ENCODE measurements around the gene DYDC2.
"Not testable (repeated sequence)": the region's sequence is repeated elsewhere in the genome, so short reads cannot be mapped to it uniquely, and the experiment has no call there.

DYDC2 gene

DNA sequence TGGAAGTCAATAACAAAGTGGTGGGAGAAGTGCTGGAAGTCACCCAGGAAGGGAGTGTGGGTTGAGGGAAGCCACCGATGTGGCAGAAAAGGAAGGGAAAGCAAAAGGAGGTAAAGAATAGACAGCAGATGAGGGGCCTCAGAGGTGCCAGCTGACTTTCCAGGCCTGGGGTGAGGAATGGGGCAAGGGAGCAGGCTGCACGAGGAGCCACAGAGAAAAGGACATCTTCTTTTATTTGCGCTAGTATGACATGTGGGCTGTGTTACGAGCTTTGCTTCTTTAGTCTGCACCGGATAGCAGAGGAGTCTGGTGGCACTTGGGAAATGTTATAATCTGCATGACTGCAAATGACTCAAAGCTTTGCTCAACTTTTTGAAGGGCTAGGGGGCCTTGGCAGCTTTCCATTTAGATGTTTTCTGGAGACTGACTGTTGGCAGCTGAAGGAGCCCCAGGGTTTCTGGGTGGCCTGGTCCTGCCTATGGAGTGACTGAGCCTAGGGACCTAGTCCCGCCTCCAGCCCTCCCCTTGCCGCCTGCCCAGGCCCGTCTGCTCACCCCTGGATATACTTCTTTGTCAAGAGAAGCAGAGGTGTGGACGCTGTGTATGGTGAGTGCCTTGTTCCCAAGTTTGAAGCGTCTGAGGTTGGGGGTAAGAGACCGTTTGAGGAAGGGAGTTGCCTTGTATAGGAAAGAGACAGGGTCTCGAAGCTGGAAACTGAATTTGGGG lies 56.9 kb downstream of the DYDC2 start:
- DNase-seq (ENCODE audit: low read depth, low spot score), result no peak

DNA sequence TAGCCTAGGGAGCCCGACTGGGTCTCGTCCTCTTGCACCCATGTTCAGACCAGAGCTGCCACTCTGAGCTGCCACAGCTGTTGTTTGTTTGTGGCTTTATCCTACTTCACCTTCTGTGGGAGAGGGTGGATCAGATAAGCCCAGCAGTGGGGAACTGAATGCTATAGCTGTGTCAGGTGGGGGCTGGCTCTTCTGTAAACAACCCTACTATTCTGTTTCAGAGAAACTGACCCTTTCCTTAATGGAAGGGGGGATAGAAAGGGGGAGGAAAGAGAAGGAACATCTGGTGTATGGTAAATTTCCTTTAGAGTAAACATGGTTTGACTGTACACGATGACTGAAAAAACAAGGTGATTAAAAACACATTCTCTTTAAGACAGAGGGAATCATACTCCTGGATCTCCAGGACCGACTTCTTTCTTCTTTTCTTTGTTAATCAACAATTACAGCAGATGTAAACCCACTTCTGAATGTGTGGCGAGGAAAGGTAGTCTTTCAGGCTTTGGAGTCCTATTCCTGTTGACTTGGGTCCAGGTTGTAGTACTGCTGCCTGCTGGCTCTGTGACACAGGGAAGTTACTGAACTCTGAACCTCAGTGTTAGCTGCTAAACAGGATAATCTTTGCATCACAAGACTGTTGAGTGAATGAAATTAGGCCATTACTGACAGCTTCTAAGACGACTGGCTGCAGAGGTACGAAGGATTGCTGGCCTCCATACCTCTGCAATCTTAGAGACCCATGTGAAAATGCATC lies 57.7 kb downstream of the DYDC2 start:
- no peak for DNase-seq (ENCODE audit: low read depth, low spot score)

DNA sequence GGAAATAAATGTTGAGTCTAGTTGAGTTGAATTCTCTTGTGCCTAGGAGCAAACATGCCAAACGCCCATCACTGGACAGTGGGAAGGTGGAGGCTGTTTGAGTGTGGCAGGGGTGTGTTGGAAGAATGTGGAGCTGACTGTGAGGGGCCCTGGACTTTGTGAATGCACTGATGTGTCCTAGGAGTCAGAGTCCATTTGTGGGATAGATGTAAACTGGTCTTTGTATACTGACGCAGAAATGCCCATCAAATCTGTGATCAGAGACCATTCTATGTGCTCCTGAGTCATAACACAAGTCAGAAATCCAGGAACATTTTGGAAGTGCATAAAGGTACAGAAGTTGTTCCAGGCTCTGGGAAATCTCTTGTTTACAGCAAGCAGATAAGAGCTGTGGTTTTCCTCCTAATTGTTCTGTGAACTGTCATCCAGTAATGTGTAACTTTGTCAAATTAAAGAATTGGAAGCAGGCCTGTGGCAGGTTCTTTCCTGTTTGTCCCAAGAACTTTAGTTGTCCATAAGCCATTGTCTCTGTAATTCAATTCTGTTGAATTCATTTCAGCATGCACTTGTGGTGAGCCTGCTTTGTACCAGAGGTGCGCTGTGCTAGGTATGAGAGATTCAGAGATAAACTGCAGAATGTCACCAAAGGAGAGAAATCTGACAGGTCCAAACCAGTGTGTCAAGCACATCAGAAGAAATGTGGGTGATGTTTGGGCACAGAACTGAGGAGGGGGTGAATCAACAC lies 59.3 kb downstream of the DYDC2 start:
- no peak for DNase-seq (ENCODE audit: low read depth, low spot score)

DNA sequence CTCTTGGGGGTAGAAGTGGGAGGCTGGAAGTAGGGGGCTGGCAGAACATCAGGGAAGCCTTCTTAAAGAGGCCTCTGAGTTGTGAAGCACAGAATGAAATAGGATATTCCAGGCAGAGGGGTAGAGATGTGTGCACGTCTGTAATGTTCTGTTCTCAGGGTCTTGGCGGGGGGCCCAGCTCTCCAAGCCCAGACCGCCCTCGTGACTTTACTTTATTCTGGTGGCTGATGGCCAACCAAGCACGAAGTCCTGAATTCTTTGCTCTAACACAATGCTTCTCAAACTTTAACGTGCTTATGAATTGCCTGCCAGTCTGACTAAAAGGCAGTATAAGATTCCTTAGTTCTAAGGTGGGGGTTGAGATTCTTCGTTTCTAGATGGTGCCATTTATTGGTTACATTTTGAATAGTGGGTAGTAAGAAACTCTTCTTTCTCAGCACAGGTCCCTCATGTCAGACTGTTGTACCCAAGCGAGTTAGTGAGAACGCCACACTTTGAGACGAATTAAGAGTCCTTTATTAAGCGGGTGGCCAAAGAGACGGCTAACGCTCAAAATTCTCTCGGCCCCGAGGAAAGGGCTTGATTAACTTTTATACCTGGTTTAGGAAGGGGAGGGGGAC lies 60.0 kb downstream of the DYDC2 start:
- no peak for DNase-seq (ENCODE audit: low read depth, low spot score)

DNA sequence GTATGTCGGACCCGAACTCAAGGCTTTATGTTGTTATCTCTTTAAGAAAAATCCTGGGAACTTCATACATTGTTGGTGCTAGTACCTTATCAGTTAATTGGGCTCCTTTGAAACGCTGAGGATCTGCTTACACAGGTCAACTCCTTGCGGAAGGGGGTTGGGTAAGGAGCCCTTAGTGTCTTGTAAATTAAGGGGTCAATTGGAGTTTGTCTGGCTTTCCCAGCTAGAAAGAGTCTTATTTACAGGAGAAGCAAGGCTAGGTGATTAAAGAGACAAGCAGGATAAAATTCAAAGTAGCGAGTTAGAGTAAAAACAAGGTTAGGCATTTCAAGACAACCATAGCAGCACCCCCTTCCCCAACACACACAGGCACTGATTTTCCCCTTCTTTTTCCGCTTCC lies 60.7 kb downstream of the DYDC2 start:
- not testable (repeated sequence) for DNase-seq (ENCODE audit: low read depth, low spot score)

All from activated CD4-positive, CD25-positive, alpha-beta regulatory T cell treated with anti-CD3 and anti-CD28 coated beads, Interleukin-2, amount 50 U/mL, for 16 hours (primary cell).